MV-4-11 (cell line): ENCODE measurements around the gene FAM20C.
A peak's percentile ranks its signal among the peaks of the same experiment; 100 is the strongest.
"Not testable (repeated sequence)": the region's sequence is repeated elsewhere in the genome, so short reads cannot be mapped to it uniquely, and the experiment has no call there.

Experiments used
- DNase-seq: peaks from one replicate; lab custom pipeline; 2025; lab: John Stamatoyannopoulos, UW

The FAM20C gene

DNA sequence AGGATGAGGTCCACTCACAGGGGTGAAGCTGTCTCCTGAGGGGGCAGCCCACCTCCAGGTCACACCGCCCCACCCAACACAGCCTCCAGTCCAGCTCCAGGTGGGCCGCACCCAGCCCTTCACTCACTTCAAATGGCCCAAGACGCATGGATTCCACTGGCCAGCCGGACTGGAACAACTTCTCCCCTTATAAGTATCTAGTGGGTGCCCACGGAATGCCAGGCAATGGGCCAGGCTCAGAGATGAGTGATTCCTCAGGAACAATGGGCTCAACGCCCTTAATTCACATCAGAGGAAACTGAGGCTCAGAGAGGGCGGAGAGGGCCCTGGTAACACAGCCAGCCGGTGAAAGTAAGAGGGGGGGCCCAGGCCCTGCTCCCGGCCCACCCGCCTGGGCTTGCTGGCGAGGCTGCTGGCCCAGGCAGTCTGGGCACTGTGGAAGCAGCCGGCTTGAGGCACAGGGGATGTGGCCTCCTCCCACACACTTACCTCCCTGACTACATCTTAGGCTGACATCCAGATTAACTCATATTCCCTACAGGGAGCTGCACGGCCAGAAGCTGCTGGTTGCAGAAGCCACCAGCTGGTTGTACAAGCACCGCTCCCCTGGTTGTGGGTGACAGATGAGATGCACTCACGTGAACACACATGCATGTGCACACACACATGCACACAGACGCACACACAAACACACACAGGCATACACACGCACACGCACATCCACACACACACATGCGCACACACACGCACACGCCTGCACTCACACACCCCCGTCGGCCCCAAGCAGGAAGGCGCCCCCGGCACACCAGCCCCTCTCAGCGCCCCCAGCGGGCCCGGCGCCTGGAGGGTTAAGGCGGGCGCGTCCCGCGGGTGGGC lies 1.0 kb upstream of the FAM20C start:
- DNase-seq = peak; percentile 55

DNA sequence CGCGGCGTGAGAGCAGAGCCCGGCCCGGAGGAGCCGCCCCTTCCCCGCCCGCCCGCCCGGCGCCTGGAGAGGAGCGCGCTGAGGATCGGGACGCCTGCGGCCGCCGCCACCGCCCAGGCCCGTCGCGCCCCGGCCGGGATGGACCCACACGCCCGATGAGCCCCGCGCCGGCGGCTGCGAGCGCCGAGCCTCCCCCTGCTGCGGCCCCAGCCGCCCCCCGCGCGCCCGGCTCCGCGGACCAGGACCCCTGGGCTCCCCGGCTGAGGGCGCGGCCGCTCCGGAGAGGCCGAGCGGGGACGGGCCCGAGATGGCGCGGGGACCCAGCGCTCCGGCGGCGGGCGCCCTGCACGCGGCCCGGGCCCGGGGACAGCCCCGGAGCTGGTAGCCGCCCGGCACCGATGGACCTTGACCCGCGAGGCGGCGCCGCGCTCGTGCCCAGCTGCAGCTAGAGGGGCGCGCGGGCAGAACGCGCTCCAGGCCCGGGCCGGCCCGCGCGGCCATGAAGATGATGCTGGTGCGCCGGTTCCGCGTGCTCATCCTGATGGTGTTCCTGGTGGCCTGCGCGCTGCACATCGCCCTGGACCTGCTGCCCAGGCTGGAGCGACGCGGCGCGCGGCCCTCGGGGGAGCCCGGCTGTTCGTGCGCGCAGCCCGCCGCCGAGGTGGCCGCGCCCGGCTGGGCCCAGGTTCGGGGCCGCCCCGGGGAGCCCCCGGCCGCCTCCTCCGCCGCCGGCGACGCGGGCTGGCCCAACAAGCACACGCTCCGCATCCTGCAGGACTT lies 520 bp downstream of the FAM20C start:
- no peak for DNase-seq

DNA sequence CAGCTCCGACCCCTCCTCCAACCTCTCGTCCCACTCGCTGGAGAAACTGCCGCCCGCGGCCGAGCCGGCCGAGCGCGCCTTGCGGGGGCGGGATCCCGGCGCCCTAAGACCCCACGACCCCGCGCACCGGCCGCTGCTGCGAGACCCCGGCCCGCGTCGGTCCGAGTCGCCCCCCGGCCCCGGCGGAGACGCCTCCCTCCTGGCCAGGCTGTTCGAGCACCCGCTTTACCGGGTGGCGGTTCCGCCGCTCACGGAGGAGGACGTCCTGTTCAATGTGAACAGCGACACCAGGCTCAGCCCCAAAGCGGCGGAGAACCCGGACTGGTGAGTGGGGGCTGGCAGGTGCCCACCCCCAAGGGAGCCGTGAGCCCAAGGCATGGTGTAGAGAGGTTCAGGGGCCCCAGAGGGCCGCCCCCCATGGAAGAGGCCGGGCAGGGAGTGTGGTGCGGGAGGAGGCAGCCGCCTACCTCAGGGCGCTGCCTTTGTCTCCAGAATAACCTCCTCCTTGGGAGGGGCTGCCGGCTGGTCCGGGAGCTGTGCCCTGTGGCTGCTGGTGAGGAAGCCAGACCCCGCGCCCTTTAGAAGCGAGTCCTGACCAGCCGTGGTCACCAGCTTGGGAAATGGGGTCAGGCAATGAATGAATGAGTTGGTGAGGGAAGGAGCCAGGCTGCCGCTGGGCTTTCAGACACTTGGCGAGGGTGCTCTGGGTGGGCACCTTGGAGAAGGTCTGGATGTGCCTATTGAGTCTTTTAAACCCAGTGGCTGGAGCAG lies 1.3 kb downstream of the FAM20C start:
- DNase-seq = no peak

GRCh38 chr7:194252-195009 lies 2.1 kb downstream of the FAM20C start:
- DNase-seq = no peak

DNA sequence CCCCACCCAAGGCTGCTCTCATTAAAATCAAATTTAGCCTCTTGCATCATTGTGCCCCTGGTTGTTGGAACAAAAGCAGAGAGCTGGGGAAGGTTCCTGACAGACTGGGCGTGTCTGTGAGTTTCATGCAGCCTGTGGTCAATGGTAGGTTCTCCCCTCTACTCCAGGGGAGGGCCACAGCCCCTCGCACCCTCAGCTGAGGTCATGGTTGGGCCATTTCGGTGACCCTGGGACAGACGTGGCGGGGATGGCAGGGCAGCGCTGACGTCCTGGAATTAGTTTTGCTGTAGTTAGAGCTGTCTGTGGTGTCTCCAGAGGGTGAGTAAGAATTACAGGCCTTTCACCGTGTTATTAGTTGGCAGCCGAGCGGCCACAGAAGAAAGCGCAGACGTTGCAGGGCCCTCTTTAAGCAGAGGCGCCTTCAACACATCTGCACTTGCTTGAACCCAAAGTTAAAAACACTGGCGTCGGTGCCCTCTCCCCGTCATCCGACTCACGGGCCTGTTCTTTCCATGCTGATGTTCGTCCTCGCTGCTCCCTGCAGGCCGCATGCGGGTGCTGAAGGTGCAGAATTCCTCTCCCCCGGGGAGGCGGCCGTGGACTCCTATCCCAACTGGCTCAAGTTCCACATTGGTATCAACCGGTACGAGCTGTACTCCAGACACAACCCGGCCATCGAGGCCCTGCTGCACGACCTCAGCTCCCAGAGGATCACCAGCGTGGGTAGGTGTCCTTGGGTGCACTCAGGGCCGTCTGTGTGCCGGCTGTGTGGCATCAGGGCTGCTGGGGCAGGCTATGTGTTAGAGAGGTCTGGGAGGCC lies 2.8 kb downstream of the FAM20C start:
- peak; percentile 73 for DNase-seq

DNA sequence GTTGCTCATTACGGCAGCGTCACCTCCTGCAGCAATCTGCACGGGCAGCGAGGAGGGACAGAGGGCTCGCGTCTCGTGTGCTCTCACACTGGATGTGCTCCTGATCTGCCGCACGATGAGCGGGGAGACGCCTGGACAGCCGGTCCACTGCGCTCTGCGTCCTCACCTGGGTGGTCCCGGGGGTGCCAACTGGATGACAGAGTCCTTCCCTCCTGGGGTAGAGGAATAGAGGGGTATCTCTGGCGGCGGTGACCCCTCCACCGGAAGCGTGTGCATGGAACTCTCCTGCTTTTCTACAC lies 3.4 kb downstream of the FAM20C start:
- DNase-seq = no peak

GRCh38 chr7:196283-196682 lies 3.9 kb downstream of the FAM20C start:
- no peak for DNase-seq

GRCh38 chr7:196778-197321 lies 4.5 kb downstream of the FAM20C start:
- no peak for DNase-seq

DNA sequence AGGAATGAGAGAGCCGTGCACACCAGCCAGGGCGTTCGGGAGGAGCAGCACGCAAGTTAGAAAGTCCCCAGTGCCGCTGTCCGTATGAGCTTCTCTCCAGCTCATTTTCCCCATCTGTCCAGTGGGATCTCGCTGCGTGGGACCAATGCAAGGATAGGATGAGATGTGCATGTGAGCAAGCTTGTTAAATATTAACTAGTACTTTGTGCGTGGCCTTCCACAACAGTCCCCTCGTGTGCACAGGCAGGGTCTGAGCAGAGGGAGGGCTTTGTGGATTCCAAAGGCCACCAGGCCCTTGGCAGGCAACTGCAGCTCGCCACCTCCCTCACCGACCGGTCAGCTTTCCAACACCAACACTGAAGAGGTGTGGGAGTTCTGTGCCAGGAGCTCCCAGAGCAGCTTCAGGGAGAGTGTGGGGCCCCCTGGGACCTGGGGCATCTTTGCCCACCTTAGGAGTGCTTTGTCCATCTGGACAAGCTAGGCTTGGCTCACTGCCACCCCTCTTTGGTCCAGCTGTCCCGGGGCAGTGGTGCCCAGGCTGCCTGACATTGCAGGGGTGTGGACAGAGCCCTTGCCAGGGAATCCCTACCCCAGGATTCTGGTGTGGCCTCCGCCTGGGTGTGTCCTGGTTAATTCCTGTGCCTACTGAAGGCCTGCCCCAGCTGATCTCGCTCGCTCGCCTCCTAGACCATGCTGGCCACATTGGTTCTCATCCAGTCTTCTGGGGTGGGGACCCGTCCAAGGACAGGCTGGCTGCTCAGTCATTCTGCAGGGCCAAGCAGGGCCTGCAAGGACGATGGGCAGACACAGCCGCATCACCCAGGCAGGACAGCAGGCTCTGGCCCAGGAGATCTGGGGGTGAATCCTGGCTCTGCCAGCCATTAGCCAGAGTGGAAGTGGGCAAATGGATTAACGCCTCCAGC lies 5.3 kb downstream of the FAM20C start:
- no peak for DNase-seq

- DNase-seq = no peak
Measured at GRCh38 chr7:199483-200249, 7.3 kb downstream of the FAM20C start.

GRCh38 chr7:200290-200689 lies 7.9 kb downstream of the FAM20C start:
- no peak for DNase-seq

DNA sequence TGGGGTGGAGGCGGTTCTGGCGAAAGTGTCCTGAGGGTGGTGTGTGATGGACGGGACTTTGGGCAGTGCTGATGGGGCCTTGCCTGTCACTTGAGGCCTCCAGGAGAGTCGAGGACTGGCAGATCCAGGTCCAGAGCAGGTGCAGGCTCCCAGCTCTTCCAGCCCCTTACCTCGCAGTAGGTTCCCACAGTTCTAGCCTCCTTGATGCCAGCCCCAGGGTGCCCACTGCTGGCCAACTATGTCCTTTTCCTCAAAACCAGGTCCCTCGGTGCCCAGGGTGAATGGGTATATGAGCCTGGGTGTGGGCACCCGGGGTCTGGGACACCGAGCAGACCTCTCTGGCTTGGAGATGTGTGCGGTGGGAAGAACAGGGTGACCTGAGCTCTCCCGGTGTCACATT lies 8.3 kb downstream of the FAM20C start:
- DNase-seq = no peak

- no peak for DNase-seq
Measured at GRCh38 chr7:204326-204725, 12.0 kb downstream of the FAM20C start.

DNA sequence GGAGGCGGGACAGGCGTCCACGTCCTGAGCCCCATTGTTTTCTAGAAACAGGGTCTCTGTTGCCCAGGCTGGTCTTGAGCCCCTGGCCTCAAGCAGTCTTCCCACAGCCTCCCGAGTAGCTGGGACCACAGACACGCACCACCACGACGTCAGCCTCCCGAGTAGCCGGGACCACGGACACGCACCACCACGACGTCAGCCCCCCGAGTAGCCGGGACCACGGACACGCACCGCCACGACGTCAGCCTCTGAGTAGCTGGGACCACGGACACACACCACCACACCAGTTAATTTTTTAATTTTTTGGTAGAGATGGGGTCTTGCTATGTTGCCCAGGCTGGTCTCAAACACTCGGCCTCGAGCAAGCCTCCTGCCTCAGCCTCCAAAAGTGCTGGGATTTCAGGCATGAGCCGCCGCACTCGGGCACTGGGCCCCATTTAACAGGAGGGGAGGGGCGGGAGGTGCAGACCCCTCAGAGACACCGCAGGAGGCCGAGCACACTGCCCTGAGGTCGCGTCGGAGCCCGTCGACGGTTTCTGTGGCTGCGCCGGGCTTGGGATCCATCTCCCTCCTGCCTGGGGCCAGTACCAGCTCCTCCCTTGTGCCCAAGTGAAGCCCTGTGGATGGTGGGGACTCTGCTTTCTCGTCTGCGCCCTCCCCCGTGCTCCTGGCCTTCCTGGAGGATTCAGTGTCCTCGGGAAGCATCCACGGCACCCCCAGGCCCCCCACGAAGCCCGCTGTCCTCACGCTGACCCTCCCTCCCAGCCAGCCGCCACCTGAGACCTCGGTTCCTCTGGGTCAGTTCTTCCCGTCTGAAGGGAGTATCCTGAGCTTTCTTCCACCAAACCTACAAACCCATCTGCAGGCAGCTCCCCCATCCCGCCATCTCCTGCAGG lies 13.0 kb downstream of the FAM20C start:
- no peak for DNase-seq

- DNase-seq = not testable (repeated sequence)
Measured at GRCh38 chr7:206351-206750, 14.0 kb downstream of the FAM20C start.

DNA sequence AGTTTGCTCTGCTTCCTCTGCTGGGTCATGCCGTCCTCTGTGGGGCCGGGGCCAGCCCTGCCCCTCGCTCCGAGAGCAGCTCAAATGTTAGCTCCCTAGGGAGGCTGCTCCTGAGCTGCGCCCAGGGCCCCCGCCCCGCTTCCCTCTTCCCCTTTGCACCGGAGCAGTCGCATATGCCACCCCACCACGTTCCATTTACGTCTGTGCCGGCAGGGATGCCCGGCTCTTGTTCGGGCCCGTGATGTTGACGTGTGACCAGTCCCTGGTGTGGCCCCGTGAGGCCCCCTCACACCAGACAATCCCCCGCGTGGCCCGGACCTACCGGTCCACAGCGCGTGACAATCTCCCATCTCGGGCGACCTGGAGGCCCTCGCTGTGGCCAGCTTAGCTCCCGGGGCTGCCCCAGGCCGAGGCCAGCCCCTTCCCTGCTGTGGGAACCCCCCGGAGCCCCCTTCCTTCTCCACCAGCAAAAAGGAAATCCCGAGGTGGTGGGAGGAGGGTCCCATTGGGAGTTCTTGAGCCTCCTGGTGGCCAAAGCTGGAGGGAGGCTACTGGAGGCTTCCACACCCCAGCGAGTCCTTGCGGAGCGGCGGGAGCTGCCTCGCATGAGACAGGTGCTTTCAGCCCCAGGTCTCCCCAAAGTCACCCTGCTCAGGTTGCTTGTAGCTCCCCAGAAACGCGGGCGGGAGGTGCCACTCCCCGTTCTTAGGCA lies 15.2 kb downstream of the FAM20C start:
- DNase-seq = no peak

DNA sequence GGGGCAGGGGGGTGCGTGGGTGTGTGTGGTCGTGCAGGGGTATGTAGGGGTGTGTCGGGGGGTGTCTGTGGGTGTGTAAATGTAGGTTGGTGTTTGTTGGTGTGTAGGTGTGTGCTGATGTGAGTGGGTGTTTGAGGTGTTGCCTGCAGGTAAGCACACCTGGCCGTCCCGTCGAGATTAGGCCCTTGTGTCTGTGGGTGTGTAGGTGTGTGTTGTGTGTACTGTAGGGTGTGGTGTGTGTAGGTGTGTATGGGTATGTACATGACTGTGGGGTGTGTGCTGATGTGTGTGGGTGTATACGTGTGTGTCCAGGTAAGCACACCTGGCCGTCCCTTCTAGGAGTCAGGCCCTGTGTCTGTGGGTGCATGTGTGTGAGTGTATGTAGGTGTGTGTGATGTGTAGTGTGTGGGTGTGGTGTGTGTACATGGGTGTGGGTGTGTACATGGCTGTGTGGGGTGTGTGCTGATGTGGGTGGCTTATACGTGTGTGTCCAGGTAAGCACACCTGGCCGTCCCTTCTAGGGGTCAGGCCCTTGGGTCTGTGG lies 15.8 kb downstream of the FAM20C start:
- DNase-seq = no peak
